Osteocyte (in vitro differentiated cells): Measurements from ENCODE around the gene SLC22A17. TPM values are rescaled to one million over a fixed set of nuclear protein-coding genes. Genes with fewer than 3 reads are reported as not detected.
"Not testable (repeated sequence)": the region's sequence is repeated elsewhere in the genome, so short reads cannot be mapped to it uniquely, and the experiment has no call there.

Source experiments
- DNase-seq: peaks from one replicate; pipeline ENCODE4 v3.0.0; 2021; ENCODE audit warnings: mixed read lengths; ENCODE audit not compliant: unreplicated experiment; ENCODE audit errors: extremely low spot score
- H3K27ac Mint-ChIP-seq: one replicate; pipeline ENCODE4 v1.8.0; 2021; ENCODE audit warnings: mild to moderate bottlenecking, mixed read lengths; ENCODE audit not compliant: unreplicated experiment
- H3K27me3 Mint-ChIP-seq: one replicate; pipeline ENCODE4 v1.8.0; 2021; ENCODE audit warnings: mixed read lengths; ENCODE audit not compliant: unreplicated experiment
- H3K36me3 Mint-ChIP-seq: one replicate; pipeline ENCODE4 v1.8.0; 2021; ENCODE audit warnings: mixed read lengths; ENCODE audit not compliant: unreplicated experiment
- H3K4me1 Mint-ChIP-seq: one replicate; pipeline ENCODE4 v1.8.0; 2021; ENCODE audit warnings: mixed read lengths; ENCODE audit not compliant: unreplicated experiment
- H3K4me3 Mint-ChIP-seq: one replicate; pipeline ENCODE4 v1.8.0; 2021; ENCODE audit warnings: mild to moderate bottlenecking, moderate library complexity, mixed read lengths; ENCODE audit not compliant: unreplicated experiment
- H3K9me3 Mint-ChIP-seq: one replicate; pipeline ENCODE4 v1.8.0; 2021; ENCODE audit warnings: mixed read lengths; ENCODE audit not compliant: unreplicated experiment
- total RNA-seq: library from RNA; stranded (reverse); gene quantifications from 2 replicates; pipeline ENCODE4 v1.2.1, GENCODE V29; 2021
- TF ChIP-seq, protein P1 (sequence below): fragments of 200-600 bp; sonication (generic); IDR thresholded peaks from 2 replicates; pipeline ENCODE4 v1.5.0; 2021; ENCODE audit warnings: antibody characterized with exemption, mild to moderate bottlenecking, moderate library complexity

Gene SLC22A17
- total RNA-seq, 1 donor from 2014 or later = 42.7 TPM

DNA sequence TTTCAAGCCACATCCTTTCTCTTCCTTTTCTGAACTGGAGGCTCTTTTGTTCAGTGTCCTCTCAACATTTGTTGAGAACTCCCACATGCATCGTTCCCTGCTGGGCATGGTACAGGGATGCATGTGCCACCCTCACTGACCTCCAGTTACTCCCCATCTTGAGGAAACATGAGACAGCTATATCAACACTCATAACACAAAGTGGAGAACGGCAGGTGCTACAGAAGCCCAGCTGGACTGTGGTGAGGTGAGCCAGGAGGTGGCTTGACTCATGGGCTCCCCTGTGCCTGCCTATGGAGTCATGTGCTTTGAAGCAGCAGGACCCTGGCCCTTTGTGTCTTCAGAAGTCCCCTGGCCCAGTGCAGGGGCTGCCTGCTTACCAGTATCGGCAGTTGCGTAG is 45.7 kb upstream of the SLC22A17 start:
- H3K36me3 Mint-ChIP-seq = no peaks in the 10 kb centered on the region
- no peak overlapping the region for H3K27ac Mint-ChIP-seq
- H3K4me3 Mint-ChIP-seq = no peak overlapping the region
- H3K4me1 Mint-ChIP-seq = no peaks in the 10 kb centered on the region
- TF ChIP-seq, protein P1, sequence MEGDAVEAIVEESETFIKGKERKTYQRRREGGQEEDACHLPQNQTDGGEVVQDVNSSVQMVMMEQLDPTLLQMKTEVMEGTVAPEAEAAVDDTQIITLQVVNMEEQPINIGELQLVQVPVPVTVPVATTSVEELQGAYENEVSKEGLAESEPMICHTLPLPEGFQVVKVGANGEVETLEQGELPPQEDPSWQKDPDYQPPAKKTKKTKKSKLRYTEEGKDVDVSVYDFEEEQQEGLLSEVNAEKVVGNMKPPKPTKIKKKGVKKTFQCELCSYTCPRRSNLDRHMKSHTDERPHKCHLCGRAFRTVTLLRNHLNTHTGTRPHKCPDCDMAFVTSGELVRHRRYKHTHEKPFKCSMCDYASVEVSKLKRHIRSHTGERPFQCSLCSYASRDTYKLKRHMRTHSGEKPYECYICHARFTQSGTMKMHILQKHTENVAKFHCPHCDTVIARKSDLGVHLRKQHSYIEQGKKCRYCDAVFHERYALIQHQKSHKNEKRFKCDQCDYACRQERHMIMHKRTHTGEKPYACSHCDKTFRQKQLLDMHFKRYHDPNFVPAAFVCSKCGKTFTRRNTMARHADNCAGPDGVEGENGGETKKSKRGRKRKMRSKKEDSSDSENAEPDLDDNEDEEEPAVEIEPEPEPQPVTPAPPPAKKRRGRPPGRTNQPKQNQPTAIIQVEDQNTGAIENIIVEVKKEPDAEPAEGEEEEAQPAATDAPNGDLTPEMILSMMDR = no peak
- DNase-seq = no peak
- peaks cover 11% of the 10 kb centered on the region for H3K27me3 Mint-ChIP-seq
- no peaks in the 10 kb centered on the region for H3K9me3 Mint-ChIP-seq

DNA sequence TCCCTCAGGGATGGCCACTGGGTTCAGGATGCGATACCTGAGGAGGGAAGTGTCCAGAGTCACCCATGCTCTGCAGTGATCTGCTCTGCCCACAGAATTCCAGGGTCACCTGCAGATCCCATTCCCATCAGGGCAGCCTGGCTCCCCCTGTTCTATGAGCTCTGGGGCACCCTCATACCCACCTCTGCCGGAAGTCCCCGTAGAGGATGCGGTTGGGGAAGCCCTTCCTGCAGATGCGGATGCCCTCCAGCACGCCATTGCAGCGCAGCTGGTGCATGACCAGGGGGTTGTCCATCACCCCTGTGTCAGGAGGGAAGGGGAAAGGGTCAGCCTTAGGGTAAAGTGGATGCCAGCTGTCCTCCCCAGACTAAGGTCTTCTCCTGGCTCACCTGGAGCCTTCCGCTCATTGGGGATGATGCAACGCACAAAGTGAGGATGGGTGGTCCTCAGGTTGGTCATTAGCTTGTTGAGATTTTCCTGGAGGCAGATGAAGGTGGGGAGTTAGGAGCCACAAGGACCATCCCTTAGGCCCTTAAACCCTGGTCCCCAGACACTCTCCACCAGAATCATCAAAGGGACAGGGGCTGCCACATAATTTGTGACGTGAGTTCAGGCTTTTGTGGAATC is 44.2 kb upstream of the SLC22A17 start:
- Mint-ChIP-seq H3K27me3 (peaks cover 17% of the 10 kb centered on the region), H3K4me1 (no peaks in the 10 kb centered on the region), H3K36me3 (no peaks in the 10 kb centered on the region), H3K27ac (no peak overlapping the region), H3K9me3 (no peaks in the 10 kb centered on the region), H3K4me3 (no peak overlapping the region)
- TF ChIP-seq, protein P1 = no peak
- DNase-seq = no peak

DNA sequence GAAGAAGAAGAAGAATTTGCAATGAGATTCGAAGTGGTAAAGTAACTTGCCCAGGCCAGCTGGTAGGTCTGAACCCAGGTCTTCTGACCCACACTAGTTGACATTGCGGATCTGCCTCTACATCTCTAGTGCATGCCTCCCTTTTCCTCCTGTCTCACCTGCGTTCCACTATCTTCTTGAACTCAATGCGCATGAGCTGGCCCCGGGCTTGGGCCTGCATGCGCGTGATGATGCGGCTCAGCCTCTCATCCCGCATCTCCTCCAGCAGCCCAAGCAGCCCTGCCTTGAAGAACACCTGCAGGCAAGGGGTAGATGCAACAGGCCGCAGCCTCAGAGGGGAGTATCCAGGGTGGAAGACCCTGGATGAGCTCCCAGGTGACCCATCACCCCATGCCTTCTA is 43.4 kb upstream of the SLC22A17 start:
- Mint-ChIP-seq H3K36me3 (no peaks in the 10 kb centered on the region), H3K9me3 (no peaks in the 10 kb centered on the region)

DNA sequence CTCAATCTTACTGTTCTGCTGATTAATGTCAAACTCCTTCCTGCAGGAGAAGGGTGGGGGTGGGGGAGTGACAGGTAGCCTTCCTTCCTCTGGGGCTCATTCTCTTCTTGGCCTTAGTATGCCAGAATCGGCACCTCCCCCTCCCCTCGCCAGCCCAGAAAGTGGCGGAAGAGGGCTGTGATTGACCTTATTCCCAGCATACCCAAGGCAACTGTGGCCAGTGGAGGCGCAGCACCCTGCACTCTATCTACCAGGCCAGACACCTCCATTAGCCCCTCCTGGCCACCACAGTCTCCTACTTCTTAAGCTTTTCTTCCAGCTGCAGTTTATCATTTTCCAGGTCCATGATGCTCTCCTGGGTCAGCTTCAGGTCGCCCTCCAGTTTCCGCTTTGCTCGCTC is 39.9 kb upstream of the SLC22A17 start:
- Mint-ChIP-seq H3K4me1 (no peaks in the 10 kb centered on the region), H3K4me3 (no peak overlapping the region), H3K27ac (no peak overlapping the region), H3K36me3 (no peaks in the 10 kb centered on the region), H3K9me3 (no peaks in the 10 kb centered on the region), H3K27me3 (peaks cover 28% of the 10 kb centered on the region)
- TF ChIP-seq, protein P1 = no peak
- no peak for DNase-seq

More for the DNA sequence above, 43.4 kb upstream of the SLC22A17 start:
- no peaks in the 10 kb centered on the region for H3K4me1 Mint-ChIP-seq
- H3K4me3 Mint-ChIP-seq = no peak overlapping the region
- DNase-seq = no peak
- H3K27ac Mint-ChIP-seq = no peak overlapping the region
- TF ChIP-seq, protein P1 = no peak
- peaks cover 21% of the 10 kb centered on the region for H3K27me3 Mint-ChIP-seq

DNA sequence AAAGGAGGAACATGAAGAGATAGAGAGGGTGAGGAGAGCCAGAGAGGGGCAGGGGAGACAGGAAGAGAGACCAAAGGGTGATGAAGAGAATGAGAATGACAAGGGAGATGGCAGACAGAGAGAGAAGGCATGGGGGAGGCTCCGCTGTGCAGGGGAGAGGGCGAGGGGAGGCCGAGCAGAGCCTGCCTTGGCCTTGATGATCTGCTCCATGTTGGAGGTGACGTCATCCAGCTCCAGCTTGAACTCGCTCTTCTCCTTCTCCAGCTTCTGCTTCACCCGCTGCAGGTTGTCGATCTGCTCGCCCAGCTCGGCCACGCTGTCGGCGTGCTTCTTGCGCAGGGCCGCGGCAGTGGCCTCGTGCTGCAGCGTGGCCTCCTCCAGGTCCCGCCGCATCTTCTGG is 37.2 kb upstream of the SLC22A17 start:
- H3K9me3 Mint-ChIP-seq, H3K4me3 Mint-ChIP-seq, H3K27ac Mint-ChIP-seq, DNase-seq, H3K36me3 Mint-ChIP-seq, H3K4me1 Mint-ChIP-seq: not testable (repeated sequence)
- H3K27me3 Mint-ChIP-seq = peaks cover 27% of the 10 kb centered on the region

DNA sequence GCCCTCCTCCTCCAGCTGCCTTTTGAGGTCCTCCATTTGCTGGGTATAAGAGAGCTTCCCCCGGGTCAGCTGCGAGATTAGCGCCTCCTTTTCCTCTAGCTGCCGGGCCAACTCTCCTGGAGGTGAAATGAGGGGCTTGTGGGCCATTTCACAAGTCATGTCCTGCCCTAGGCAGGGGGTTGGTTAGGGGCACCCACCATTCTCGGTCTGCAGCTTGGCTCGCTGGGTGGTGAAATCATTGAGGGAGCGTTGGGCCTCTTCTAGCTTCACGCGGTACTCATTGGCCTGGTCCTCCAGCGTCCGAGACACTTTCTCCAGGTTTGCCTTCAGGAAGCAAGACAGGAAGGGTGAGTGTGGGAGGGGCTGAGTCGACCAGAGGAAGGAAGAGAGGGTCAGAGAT is 36.7 kb upstream of the SLC22A17 start:
- DNase-seq = no peak
- Mint-ChIP-seq H3K36me3 (no peaks in the 10 kb centered on the region), H3K27ac (no peak overlapping the region), H3K9me3 (no peaks in the 10 kb centered on the region), H3K4me3 (no peak overlapping the region), H3K4me1 (no peaks in the 10 kb centered on the region), H3K27me3 (peaks cover 32% of the 10 kb centered on the region)
- TF ChIP-seq, protein P1 = no peak
